Measurements from ENCODE around the gene MED12L.
A peak's percentile ranks its signal among the peaks of the same experiment; 100 is the strongest.

Gene MED12L

DNA sequence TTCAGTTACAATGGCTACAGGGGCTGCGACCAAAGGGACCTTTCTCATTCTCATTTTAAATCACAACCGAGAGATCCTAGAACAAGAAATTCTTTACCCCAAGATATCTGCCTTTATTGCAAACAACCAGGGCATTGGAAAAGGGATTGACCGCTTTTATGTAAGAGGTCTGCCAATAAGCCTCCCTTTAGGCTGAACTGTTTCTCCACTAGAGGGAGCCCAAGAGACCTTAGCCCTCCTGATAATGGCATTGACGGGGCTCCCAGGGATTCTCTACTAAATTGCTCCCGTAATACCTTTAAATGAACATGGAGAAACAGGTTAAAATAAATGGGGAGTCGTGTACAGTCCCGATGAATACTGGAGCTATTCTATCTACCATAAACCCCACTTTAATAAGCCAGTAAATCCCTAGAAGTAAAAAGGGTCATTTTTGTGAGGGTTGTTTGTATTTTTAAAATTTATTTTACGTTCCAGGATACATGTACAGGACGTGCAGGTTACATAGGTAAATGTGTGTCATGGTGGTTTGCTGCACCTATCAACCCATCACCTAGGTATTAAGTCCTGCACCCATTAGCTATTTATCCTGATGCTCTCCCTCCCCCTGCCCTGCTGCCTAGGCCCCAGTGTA is 382.9 kb downstream of the MED12L start:
- peak; percentile 75 for TF ChIP-seq CTCF (IDR thresholded peaks at IDR 0.05; ENCODE audit: control insufficient read depth, extremely low read depth, insufficient read depth)
- DNase-seq (ENCODE audit: low read depth): peak; percentile 7
- no peak overlapping the region for H3K4me3 ChIP-seq (ENCODE audit: low read depth, low read length)

- DNase-seq (ENCODE audit: low read depth): no peak
- no peak overlapping the region for H3K4me3 ChIP-seq (ENCODE audit: low read depth, low read length)
- no peak for TF ChIP-seq CTCF (IDR thresholded peaks at IDR 0.05; ENCODE audit: control insufficient read depth, extremely low read depth, insufficient read depth)
Measured at GRCh38 chr3:151476344-151477018, 391.0 kb downstream of the MED12L start.

- DNase-seq (ENCODE audit: low read depth): no peak
- no peak overlapping the region for H3K4me3 ChIP-seq (ENCODE audit: low read depth, low read length)
- no peak for TF ChIP-seq CTCF (IDR thresholded peaks at IDR 0.05; ENCODE audit: control insufficient read depth, extremely low read depth, insufficient read depth)
Measured at GRCh38 chr3:151477591-151478334, 392.3 kb downstream of the MED12L start.

- DNase-seq (ENCODE audit: low read depth): no peak
- no peak overlapping the region for H3K4me3 ChIP-seq (ENCODE audit: low read depth, low read length)
- no peak for TF ChIP-seq CTCF (IDR thresholded peaks at IDR 0.05; ENCODE audit: control insufficient read depth, extremely low read depth, insufficient read depth)
Measured at GRCh38 chr3:151478335-151478697, 392.9 kb downstream of the MED12L start.

GRCh38 chr3:151479452-151479851 is 394.0 kb downstream of the MED12L start:
- TF ChIP-seq CTCF (IDR thresholded peaks at IDR 0.05; ENCODE audit: control insufficient read depth, extremely low read depth, insufficient read depth): no peak
- no peak overlapping the region for H3K4me3 ChIP-seq (ENCODE audit: low read depth, low read length)
- no peak for DNase-seq (ENCODE audit: low read depth)

DNA sequence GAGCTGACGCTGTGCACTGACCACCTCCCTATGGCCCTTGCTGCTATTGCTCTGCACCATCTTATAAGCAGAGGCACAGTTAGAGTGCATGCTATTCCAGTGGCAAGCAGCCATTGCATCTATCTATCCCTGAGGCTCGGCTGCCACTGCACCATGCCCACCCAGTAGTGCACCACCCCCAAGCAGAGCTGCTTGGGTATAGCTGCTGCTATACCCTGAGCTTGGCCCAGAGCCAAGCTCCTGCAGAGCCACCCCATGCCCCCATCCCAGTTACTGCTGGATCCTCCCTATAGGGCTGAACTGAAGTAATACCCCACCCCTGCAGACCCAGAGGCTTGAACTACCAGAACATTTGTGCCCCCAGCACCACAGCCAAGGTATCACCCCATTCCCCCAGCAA is 395.0 kb downstream of the MED12L start:
- no peak for DNase-seq (ENCODE audit: low read depth)
- no peak for TF ChIP-seq CTCF (IDR thresholded peaks at IDR 0.05; ENCODE audit: control insufficient read depth, extremely low read depth, insufficient read depth)
- no peak overlapping the region for H3K4me3 ChIP-seq (ENCODE audit: low read depth, low read length)

Data from LNCaP clone FGC (cell line).